Activated CD4-positive, alpha-beta T cell treated with anti-CD3 and anti-CD28 coated beads, Interleukin-2, Interleukin-4, amounts not matched to agents 100 ng/mL and 50 ng/mL, durations not matched to agents 16 hours and 8 hours (primary cell): ENCODE results near the gene ZSCAN9.

Source experiments
- DNase-seq: peaks from one replicate; pipeline ENCODE4 v3.0.0-alpha.2; 2020; ENCODE audit warnings: low spot score

Gene ZSCAN9

GRCh38 chr6:28225056-28225834 is at the start of gene ZSCAN9:
ZSCAN9 (plus strand) TSS chr6:28225275; CDS start chr6:28227085, 1,810 bp downstream.
- peak; percentile 46 for DNase-seq

DNA sequence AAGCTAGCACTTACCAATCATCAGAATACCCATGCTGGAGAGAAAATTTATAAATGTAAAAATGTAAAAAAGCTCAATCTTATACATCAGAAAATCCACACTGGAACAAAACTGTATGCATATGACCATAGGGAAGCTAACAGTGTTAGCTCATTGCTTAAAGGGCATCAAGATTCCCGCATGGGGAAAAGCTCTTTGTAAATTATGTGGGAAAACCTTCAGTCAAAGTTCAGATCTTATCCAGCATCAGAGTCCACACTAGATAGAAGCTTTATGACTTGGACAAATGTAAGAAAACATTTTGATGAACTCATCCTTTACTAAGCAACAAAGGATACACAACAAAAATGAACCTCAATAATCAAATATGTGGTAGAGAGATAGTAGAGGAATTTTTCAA is 48.7 kb upstream of the ZSCAN9 start:
- DNase-seq, result no peak

- no peak for DNase-seq
These were observed 42.8 kb upstream of the ZSCAN9 start for GRCh38 chr6:28182255-28182654.

DNA sequence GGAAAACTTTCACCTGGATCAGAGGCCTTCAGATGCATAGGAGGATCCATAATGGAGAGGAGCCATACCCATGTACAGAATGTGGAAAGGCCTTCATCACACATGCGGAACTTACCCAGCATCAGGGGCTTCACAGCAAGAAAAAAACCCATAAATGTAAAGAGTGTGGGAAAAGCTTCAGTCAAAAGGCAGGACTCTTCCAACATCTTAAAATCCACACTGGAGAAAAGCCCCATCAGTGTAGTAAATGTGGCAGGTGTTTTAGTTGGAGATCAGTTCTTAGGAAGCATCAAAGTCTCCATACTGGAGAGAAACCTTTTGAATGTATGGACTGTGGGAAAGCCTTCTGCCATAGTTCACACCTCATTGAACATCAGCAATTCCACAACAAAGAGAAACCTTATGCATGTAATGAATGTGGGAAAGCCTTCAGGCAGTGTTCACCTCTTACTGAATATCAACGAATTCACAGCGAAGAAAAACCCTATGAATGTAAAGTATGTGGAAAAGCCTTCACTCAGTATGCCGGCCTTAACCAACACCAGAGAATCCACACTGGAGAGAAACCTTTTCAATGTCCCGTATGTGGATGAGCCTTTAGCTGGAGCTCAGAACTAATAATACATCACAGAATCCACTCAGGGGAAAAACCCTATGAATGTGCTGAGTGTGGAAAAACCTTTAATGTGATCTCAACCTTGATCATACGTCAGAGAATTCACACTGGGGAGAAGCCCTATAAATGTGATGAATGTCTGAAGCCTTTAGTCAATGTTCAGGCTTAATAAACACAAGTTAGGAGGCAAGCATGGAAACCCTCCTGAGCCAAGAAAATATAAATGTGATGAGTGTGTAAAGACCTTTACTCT is 36.7 kb upstream of the ZSCAN9 start:
- DNase-seq, result no peak

GRCh38 chr6:28200020-28200419 is 25.1 kb upstream of the ZSCAN9 start:
- no peak for DNase-seq

DNA sequence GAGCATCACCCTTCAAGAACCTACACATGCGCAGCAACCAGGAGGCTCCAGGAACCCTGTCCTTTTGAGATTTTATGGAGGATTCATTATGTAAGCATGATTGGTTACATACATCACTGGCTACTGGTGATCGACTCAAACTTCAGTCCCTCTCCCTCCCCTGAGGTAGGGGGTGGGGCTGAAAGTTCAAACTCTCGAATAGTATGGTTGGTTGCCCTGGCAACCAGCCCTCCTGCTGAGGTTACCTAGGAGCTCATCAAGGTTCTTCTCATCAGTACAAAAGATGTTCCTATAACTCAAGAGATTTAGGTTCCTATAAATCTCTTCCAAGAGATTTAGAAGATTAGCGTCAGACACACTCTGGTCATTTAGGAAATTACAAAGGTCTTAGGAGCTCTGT is 21.9 kb upstream of the ZSCAN9 start:
- DNase-seq, result no peak

DNA sequence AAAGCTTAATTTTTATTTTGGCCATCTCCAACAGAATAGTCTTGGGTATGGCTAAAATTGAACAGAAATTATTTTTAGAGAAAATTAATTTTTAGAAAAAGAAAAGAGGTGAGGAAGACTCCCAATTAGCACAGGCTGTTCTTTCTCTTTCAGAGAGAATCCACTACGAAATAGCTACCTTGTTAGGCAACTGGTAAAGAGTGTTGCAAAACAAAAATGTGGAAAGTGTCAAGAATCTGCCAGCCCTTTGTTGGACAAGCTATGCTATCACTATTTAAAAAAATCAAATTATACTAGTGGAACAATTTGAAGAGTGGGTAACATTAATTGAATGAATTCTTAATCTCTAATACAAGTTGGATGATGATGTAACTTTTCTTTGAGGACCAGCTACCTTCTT is 19.2 kb upstream of the ZSCAN9 start:
- DNase-seq, result no peak

GRCh38 chr6:28206527-28206926 is 18.5 kb upstream of the ZSCAN9 start:
- DNase-seq, result no peak

GRCh38 chr6:28206928-28207509 is 18.1 kb upstream of the ZSCAN9 start:
- no peak for DNase-seq

DNA sequence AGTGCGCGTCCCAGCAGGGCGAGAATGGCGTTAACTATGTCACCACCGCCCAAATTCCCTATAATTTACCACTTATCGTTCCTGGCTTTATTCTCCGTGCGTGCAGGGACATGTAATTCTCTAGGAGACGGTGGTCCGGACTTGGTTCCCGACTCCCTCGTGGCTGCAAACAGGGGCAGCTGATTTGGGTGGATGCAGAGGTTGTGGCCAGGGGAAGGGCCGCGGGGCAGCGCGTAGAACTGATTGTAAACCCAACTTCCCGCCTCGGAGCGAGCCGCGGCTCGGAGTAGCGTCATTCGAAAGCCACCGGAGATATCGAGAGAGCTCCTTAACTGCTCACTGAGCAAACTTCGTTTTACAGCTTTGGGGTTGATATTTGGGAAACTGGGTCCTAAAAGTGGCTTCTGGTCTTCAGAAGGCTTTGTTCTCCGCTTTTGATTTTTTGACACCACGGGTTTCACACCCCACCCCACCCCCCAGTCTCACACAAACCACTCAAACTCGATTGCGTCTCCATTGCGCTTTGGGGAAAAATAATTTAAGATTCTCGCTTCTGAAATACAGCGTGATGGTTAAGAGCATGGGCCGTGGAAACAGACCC is 17.5 kb upstream of the ZSCAN9 start:
- no peak for DNase-seq

- no peak for DNase-seq
These were observed 16.9 kb upstream of the ZSCAN9 start for GRCh38 chr6:28208111-28208659.

GRCh38 chr6:28209753-28210535 is 15.1 kb upstream of the ZSCAN9 start:
- no peak for DNase-seq

GRCh38 chr6:28211840-28212509 is 13.1 kb upstream of the ZSCAN9 start:
- no peak for DNase-seq

GRCh38 chr6:28212510-28213212 is 12.4 kb upstream of the ZSCAN9 start:
- peak; percentile 86 for DNase-seq

DNA sequence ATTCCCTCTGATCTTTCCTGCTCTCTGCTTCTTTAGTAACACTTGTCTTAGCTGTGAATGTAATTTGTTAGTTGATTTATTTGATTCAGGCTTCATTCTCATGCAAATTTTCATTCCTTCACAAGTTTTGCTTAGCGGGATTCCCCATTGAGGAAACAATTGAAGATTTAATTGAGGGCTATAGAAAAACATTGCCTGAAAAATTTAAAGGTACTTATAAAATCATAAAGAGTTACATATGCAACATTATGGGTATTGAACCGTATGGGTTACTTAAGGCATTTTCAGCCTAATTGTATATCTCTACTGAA is 11.9 kb upstream of the ZSCAN9 start:
- DNase-seq, result no peak

GRCh38 chr6:28215425-28215824 is 9.7 kb upstream of the ZSCAN9 start:
- no peak for DNase-seq

DNA sequence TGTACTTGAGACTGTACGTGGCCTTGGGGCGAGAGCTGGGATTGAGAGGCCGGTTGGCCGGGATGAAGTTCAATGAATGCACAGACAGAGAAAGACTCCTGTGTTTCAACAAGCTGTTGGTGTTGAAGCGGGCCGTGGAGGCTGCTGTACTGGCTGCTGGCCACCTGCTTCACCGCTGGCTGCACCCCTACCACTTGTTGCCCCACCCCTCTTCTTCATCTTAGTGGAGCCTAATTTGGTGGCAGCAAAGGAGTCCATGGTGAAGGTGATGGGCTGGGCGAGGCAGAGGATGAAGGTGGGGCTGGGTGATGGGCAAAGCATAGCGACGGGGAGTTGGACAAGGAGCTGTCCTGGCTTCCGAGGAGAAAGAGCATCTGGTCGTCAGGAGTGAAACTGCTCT is 7.2 kb upstream of the ZSCAN9 start:
- DNase-seq, result no peak

DNA sequence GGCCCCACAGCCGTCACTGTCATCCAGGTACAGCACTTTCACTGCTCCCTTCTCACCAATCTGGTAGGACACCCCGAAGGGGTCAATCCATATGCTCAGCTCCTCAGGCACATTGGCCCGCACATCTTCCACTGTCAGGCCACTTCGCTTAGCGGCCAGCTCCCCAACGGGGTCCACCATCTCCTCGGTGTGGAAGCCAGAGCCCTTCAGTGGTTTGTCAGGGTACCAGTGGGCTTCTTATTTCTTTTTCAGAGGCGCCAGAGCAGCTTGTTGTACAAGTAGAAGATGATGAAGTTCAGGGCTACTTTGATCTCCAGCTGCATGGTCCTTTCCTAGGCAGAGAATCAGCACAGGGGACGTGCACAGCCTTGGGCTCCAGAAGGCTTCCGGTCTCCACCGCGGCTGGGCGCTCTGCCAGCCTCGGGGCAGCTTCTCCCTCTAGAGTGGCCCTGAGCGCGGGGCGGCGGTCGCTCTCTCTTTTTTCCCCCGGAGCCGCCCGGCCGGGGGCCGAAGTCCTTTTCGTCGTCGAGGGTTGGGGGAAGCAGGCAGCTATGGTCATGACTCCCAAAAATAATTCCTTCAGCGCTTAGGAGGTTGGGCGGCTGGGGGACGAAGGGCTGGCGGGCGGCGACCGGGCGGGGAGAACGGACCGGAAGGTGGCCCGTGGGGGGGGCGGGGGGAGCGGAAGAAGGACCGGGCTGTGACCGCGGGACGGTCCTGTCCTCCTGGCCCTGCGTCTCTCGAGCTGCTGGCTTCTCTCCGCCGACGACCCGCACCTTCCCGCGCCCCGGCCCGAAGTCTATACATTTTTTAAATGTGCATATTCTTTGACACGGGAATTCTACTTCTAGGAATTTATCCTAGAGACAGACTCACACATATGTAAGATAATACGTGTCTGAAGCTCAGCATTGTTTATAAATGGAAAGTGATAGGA is 6.5 kb upstream of the ZSCAN9 start:
- no peak for DNase-seq
